Glutamatergic neuron (in vitro differentiated cells): ENCODE data around the gene ITGAE. TPM values are rescaled to one million over a fixed set of nuclear protein-coding genes. Genes with fewer than 3 reads are reported as not detected.

Experiments used
- DNase-seq: peaks from one replicate; pipeline ENCODE4 v3.0.0; 2022
- H3K27ac Mint-ChIP-seq: one replicate; pipeline ENCODE4 v1.8.0; 2020; ENCODE audit warnings: mild to moderate bottlenecking, mixed read lengths, inconsistent platforms; ENCODE audit not compliant: unreplicated experiment
- H3K27me3 Mint-ChIP-seq: one replicate; pipeline ENCODE4 v1.8.0; 2020; ENCODE audit warnings: mild to moderate bottlenecking, moderate library complexity, mixed read lengths, inconsistent platforms; ENCODE audit not compliant: unreplicated experiment
- H3K36me3 Mint-ChIP-seq: one replicate; pipeline ENCODE4 v1.8.0; 2020; ENCODE audit warnings: mild to moderate bottlenecking, mixed read lengths, inconsistent platforms; ENCODE audit not compliant: unreplicated experiment
- H3K4me1 Mint-ChIP-seq: one replicate; pipeline ENCODE4 v1.8.0; 2020; ENCODE audit warnings: mild to moderate bottlenecking, low read depth, mixed read lengths, inconsistent platforms; ENCODE audit not compliant: unreplicated experiment
- H3K4me3 Mint-ChIP-seq: one replicate; pipeline ENCODE4 v1.8.0; 2020; ENCODE audit warnings: mild to moderate bottlenecking, mixed read lengths, inconsistent platforms; ENCODE audit not compliant: unreplicated experiment
- H3K9me3 Mint-ChIP-seq: one replicate; pipeline ENCODE4 v1.8.0; 2020; ENCODE audit warnings: mild to moderate bottlenecking, moderate library complexity, mixed read lengths, inconsistent platforms; ENCODE audit not compliant: unreplicated experiment
- total RNA-seq: library from RNA; stranded (reverse); fragmentation: NEBNext Ultra II Directional; extraction: Animal tissue kit (Norgen Biotek cat#: 25700); gene quantifications from one replicate; pipeline ENCODE4 v1.2.1, GENCODE V29; 2021; ENCODE audit not compliant: unreplicated experiment
- TF ChIP-seq, protein P1 (sequence below): fragments of 200-600 bp; sonication (generic); IDR thresholded peaks from one replicate; pipeline ENCODE4 v1.5.0; 2021; ENCODE audit not compliant: partially characterized antibody, unreplicated experiment

ITGAE gene
- total RNA-seq, 1 donor from 2014 or later: 19.2 TPM

DNA sequence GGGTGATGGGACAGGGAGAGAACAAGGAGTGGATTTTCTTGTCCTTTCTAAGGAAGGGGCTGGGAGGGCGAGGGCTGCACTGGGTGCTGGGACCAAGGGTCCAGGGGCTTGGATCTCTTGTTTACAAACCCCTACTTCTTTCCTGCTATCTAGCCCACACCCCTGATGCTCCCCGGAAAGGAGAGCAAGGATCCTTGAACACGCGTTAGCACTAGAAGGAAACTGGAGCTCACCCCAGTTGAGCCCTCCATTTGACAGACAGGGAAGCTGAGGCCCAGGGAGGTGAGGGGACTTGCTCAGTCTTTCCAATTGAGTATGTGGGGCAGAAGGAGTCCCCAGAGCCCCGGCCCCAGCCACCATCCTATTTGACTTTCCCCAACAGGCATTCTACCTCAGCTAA lies 4.6 kb upstream of the ITGAE start:
- H3K4me3 Mint-ChIP-seq: no peak overlapping the region
- no peaks in the 10 kb centered on the region for H3K36me3 Mint-ChIP-seq
- peaks cover 6% of the 10 kb centered on the region for H3K27me3 Mint-ChIP-seq
- DNase-seq: no peak
- H3K9me3 Mint-ChIP-seq: no peaks in the 10 kb centered on the region
- TF ChIP-seq, protein P1, sequence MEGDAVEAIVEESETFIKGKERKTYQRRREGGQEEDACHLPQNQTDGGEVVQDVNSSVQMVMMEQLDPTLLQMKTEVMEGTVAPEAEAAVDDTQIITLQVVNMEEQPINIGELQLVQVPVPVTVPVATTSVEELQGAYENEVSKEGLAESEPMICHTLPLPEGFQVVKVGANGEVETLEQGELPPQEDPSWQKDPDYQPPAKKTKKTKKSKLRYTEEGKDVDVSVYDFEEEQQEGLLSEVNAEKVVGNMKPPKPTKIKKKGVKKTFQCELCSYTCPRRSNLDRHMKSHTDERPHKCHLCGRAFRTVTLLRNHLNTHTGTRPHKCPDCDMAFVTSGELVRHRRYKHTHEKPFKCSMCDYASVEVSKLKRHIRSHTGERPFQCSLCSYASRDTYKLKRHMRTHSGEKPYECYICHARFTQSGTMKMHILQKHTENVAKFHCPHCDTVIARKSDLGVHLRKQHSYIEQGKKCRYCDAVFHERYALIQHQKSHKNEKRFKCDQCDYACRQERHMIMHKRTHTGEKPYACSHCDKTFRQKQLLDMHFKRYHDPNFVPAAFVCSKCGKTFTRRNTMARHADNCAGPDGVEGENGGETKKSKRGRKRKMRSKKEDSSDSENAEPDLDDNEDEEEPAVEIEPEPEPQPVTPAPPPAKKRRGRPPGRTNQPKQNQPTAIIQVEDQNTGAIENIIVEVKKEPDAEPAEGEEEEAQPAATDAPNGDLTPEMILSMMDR: no peak
- H3K27ac Mint-ChIP-seq: no peak overlapping the region
- H3K4me1 Mint-ChIP-seq: no peaks in the 10 kb centered on the region

DNA sequence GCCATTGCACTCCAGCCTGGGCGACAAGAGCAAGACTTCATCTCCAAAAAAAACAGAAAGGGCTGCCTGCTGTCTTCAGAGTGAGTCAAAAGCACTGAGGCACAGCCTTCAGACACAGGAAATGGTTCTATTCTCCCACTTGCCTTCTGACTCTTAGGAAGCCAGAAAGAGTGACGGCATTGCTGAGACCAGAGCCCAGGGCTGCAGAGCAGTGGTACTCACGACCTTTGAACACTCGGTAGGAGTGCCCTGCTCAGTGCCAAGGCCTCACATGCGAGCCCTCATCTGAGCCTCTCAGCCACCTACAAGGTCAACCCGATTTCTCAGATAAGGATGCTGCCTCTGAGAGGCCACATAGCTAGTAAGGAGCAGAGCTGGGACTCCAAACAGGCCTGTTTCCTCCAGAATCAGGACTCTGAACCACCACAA lies 3.5 kb upstream of the ITGAE start:
- Mint-ChIP-seq H3K27me3 (peaks cover 6% of the 10 kb centered on the region), H3K9me3 (peaks cover 2% of the 10 kb centered on the region), H3K4me3 (no peak overlapping the region), H3K27ac (no peak overlapping the region), H3K4me1 (no peaks in the 10 kb centered on the region), H3K36me3 (no peaks in the 10 kb centered on the region)
- no peak for DNase-seq
- TF ChIP-seq, protein P1: no peak

DNA sequence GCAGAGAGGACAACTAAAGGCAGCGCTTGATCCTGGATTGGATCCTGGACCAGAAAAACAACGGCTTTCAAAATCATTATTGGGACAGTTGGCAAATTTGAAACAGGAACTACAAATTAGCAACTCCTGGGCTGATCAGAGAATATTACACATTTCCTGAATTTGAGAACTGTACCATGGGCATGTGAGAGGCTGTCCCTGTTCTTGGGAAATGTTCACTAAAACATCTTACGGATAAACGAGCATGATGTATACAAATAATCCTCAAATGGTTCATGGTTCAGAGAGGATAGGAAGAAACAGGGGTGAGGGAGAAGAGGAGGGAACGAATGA lies 2.3 kb upstream of the ITGAE start:
- no peak for DNase-seq
- H3K27ac Mint-ChIP-seq: no peak overlapping the region
- TF ChIP-seq, protein P1: no peak
- no peaks in the 10 kb centered on the region for H3K4me1 Mint-ChIP-seq
- H3K9me3 Mint-ChIP-seq: peaks cover 2% of the 10 kb centered on the region
- H3K4me3 Mint-ChIP-seq: no peak overlapping the region
- H3K36me3 Mint-ChIP-seq: no peaks in the 10 kb centered on the region
- peaks cover 8% of the 10 kb centered on the region for H3K27me3 Mint-ChIP-seq

DNA sequence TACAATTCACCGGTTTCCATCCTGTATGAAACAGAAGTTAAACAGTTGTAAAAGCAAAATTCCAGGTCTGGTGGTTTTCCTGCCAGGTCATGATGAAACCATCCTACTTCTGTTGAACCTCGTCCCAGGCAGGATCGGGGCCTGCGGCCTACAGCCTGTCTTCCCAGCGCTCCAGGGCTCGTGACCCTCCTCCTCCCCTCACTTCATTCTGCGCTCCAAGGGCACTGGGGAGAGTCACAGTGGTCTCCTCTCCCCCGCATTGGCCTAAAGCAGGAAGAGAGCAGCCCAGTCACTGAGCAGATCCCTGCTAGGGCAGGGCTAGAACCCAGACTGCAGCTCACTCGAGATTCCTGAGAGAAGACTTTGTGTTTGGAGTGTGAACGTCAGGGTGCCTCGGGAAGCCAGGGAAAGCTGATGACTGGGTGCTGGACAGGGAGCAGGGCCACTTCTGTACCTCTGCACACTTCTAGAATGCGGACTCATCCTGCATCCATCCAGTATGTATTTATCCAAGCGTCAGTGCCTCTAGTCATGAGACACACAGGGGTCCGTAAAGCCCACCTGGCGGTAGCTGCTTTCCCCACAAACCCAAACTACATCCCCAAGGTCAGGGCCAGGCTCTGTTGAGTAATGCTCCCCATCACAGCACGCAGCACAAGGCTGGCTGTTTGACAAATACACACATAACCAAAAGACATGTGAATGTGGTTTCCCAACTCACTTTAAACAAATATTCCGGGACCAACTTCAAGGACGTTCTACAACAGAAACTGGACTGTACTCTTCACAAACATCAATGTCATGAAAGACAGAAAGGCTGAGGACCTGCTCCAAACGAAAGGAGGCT lies 1.7 kb upstream of the ITGAE start:
- DNase-seq: no peak
- Mint-ChIP-seq H3K4me1 (no peaks in the 10 kb centered on the region), H3K9me3 (peaks cover 2% of the 10 kb centered on the region), H3K27ac (no peak overlapping the region), H3K27me3 (peaks cover 9% of the 10 kb centered on the region), H3K4me3 (no peak overlapping the region), H3K36me3 (no peaks in the 10 kb centered on the region)
- TF ChIP-seq, protein P1: no peak

DNA sequence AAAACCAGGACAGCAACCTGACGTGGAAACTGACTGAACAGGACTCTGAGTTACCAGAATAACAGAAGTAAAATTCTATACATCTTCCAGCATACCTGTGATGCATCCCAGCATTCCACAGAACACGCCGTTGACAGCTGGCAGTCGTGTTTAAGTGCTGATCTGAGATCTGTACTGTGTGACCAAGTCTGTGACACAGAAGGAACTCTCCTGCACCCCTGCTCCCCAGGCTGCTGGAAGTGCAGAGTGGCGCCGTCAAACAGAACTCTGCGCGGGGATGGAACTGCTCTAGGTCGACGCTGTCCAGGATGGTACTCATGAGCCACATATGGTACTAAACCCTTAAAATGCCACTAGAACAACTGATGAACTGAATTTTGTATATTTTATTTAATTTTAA lies 804 bp upstream of the ITGAE start:
- Mint-ChIP-seq H3K9me3 (peaks cover 2% of the 10 kb centered on the region), H3K27me3 (peaks cover 9% of the 10 kb centered on the region), H3K4me1 (no peaks in the 10 kb centered on the region), H3K27ac (no peak overlapping the region), H3K36me3 (no peaks in the 10 kb centered on the region), H3K4me3 (no peak overlapping the region)
- no peak for DNase-seq
- TF ChIP-seq, protein P1: no peak
